Stimulated activated memory B cell treated with anti-CD40 and anti-IgM and Interleukin-4, amounts not matched to agents 10 μg/mL and 1 μg/mL and 100 μg/mL, for 72 hours (primary cell): ENCODE measurements around the gene SLCO2A1.

Source experiments
- ATAC-seq: fragments of 150-1000 bp; cut with Tn5 transposase; 2 replicates; pipeline ENCODE4 v1.10.0; 2021
- H3K27ac Mint-ChIP-seq: one replicate; pipeline ENCODE4 v1.8.0; 2022; ENCODE audit warnings: mild to moderate bottlenecking, mixed read lengths
- H3K27me3 Mint-ChIP-seq: one replicate; pipeline ENCODE4 v1.8.0; 2022; ENCODE audit warnings: mixed read lengths
- H3K36me3 Mint-ChIP-seq: one replicate; pipeline ENCODE4 v1.8.0; 2022; ENCODE audit warnings: mixed read lengths
- H3K4me1 Mint-ChIP-seq: one replicate; pipeline ENCODE4 v1.8.0; 2022; ENCODE audit warnings: mixed read lengths
- H3K4me3 Mint-ChIP-seq: one replicate; pipeline ENCODE4 v1.8.0; 2022; ENCODE audit warnings: mild to moderate bottlenecking, moderate library complexity, mixed read lengths
- H3K9me3 Mint-ChIP-seq: one replicate; pipeline ENCODE4 v1.8.0; 2022; ENCODE audit warnings: mixed read lengths

Gene SLCO2A1

DNA sequence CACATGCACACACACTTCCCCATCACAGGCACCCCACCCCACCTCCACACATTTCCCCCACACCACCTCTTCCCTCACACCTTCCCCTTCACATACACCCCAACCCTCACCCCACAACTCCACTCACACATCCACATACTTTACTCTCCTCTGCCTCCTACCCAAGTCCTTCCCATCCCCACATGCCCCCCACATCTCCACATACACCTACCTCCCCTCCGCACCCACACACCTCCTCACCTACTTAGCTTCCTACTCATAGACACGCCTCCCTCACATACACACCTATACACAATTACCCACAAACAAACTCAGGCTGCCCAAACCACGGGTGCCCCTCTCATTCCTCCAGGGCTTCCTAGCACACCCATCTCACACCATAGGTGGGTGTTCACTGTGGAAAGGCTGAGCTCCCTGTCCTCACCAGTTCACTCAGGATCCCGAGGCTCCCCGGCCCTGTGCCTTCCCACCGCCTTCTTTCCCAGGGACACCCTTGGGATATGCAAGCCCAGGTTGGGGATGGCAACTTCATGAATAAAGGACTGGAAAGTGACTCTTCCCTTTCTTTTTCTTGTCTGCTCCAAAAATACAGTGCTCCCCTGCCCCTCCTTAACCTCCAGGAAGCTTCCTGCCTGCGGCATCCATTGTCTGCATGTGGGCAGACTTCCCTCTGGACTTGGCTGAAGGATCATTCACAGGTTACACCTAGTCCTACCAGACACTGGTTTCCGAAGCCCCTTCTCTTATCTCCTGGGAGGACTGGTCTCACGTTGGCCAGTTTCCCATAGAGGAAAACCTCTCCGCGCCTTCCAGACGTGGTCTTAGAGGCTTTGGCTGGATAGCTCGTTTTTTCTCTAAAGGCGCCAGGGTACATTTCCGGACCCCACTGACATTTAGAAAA, 61.5 kb downstream of the SLCO2A1 start:
- H3K27ac Mint-ChIP-seq = no peak overlapping the region
- H3K27me3 Mint-ChIP-seq = peaks cover 20% of the 10 kb centered on the region
- no peak for ATAC-seq
- H3K4me3 Mint-ChIP-seq = no peak overlapping the region
- H3K36me3 Mint-ChIP-seq = no peaks in the 10 kb centered on the region
- peaks cover 11% of the 10 kb centered on the region for H3K9me3 Mint-ChIP-seq
- no peaks in the 10 kb centered on the region for H3K4me1 Mint-ChIP-seq

- Mint-ChIP-seq H3K4me3 (no peak overlapping the region), H3K9me3 (peaks cover 6% of the 10 kb centered on the region), H3K4me1 (no peaks in the 10 kb centered on the region), H3K36me3 (no peaks in the 10 kb centered on the region), H3K27ac (no peak overlapping the region), H3K27me3 (peaks cover 20% of the 10 kb centered on the region)
- ATAC-seq = no peak
Observed at GRCh38 chr3:133966954-133967353, 62.8 kb downstream of the SLCO2A1 start.

DNA sequence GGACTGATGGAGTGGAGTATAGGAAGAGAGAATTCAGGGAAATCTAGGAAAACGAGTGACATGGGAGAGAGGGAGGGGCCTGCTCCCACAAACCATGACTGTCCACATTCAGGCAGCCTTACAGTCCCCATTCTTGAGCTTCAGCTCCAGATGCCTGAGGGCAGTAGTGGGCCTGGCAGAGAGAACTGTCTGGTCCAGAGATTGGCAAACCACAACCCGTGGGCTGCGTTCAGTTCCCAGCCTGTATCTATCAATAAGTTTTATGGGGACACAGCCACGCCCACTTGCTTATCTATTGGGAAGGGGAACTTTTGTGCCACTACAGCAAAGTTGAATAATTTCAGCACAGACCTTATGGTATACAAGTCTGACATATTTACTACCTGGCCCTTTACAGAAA, 63.8 kb downstream of the SLCO2A1 start:
- ATAC-seq = no peak
- Mint-ChIP-seq H3K27me3 (peaks cover 20% of the 10 kb centered on the region), H3K36me3 (no peaks in the 10 kb centered on the region), H3K27ac (no peak overlapping the region), H3K4me1 (no peaks in the 10 kb centered on the region), H3K9me3 (no peaks in the 10 kb centered on the region), H3K4me3 (no peak overlapping the region)

- peaks cover 3% of the 10 kb centered on the region for H3K9me3 Mint-ChIP-seq
- no peak overlapping the region for H3K27ac Mint-ChIP-seq
- no peak for ATAC-seq
- no peaks in the 10 kb centered on the region for H3K4me1 Mint-ChIP-seq
- peaks cover 20% of the 10 kb centered on the region for H3K27me3 Mint-ChIP-seq
- H3K4me3 Mint-ChIP-seq = no peak overlapping the region
- no peaks in the 10 kb centered on the region for H3K36me3 Mint-ChIP-seq
Observed at GRCh38 chr3:133965013-133965570, 64.6 kb downstream of the SLCO2A1 start.

DNA sequence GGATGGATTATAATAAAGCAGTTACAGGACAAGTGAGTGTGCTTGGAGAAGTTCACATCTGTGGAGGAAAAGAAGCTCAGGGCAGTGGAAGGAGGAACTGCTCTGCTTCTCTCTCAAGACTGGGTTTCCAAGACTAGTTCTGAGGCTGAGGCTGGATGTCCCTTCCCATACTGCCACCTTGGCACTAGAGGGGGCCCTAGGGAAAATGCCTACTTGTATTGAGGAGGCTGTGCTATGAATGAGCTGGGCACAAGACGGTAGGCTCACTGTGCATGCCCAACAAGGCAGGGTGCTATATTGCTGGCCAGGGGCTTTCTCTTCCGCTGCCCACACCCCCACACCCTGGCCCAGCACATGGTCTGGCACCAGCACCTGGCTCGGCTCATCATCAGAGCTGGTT, 65.2 kb downstream of the SLCO2A1 start:
- peaks cover 3% of the 10 kb centered on the region for H3K9me3 Mint-ChIP-seq
- no peak overlapping the region for H3K4me3 Mint-ChIP-seq
- no peak overlapping the region for H3K27ac Mint-ChIP-seq
- no peaks in the 10 kb centered on the region for H3K4me1 Mint-ChIP-seq
- no peak for ATAC-seq
- no peaks in the 10 kb centered on the region for H3K36me3 Mint-ChIP-seq
- H3K27me3 Mint-ChIP-seq = peaks cover 20% of the 10 kb centered on the region

DNA sequence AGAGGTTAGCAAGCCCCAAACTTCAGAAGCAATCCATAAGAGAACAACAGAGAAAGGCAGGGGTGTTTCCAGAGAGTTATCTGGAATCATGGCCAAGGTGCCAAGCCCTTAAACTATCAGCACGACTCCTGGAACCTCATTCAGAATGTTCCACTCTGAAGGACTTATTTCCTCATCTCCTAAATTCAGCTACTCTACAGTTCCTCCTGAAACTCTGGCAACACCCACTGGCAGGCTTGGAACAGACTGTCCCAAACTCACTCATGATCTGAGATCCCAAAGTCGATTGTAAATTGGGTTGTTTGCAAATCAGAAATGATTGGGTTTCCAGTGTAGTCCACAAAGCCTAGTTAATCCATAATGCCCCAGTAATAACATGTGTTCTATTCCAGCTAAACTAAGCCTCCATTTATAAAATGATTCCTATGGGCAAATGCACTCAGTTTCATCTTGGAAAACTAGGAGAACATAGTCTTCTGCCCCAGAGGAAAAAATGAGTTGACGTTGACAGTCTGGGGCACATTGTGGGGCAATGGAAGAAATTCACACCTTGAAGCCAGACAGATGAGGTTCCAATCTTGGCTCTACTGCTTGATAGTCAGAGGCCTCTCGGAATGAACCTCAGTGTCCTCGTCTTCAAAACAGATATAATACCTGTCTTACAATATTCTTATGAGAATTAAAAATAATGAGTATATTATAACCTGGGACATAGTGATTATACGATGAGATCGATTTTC, 65.9 kb downstream of the SLCO2A1 start:
- Mint-ChIP-seq H3K4me3 (no peak overlapping the region), H3K36me3 (no peaks in the 10 kb centered on the region), H3K27ac (no peak overlapping the region), H3K27me3 (peaks cover 19% of the 10 kb centered on the region), H3K9me3 (peaks cover 3% of the 10 kb centered on the region), H3K4me1 (no peaks in the 10 kb centered on the region)
- ATAC-seq = no peak

DNA sequence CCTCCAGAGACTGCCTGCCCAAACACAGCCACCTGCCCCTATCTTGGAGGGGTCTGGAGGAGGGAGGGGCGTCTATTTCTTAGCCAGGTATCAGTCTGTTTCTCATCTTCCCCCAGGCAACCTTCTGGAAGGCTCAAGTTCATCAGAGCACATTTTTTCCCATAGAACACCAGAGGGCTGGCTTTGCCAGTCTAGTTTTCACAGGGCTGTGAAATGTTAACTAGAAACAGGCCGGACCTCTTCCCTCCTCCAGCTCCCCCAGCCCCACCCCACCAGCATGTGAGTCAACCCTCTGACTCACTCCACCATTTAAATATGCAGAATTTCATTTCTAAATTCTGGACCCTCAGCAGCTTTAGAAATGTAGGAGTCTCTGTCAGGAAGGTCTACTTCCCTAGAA, 66.9 kb downstream of the SLCO2A1 start:
- Mint-ChIP-seq H3K9me3 (peaks cover 3% of the 10 kb centered on the region), H3K4me1 (no peaks in the 10 kb centered on the region), H3K4me3 (no peak overlapping the region), H3K27me3 (peaks cover 10% of the 10 kb centered on the region), H3K27ac (no peak overlapping the region), H3K36me3 (no peaks in the 10 kb centered on the region)
- no peak for ATAC-seq

DNA sequence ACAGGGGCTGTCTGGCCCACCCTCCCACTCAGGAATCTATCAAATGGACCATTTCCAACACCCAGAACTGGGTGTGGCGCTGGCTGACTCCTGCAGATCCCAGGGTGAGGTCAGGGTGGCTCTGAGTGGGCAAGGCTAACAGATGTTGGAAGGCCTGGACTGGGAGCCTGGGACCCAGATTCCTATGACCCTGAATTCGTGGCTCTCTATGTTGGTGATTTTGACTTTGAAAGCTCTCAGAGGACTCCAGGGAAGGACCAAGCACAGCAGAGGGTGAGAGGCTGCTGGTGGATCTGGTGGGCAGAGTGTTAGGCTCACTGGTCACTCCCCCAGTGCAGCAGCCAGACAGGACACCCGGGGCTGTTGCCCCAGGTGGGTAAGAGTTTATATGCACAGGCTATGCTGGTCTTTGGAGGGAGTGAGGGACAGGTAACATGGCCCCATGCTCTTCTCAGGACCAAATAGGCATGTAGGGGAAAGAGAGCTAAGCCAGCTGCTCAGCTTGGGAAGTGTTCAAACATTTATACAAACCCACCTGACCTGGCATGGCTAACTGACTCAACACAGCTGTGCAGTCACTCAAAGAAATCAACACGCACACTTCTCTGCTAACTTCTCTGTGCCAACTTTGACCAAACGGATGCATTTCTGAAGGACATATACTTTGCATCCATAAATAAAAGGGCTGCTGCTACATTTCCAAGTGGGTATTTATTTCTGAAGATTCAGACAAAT, 71.5 kb downstream of the SLCO2A1 start:
- Mint-ChIP-seq H3K27ac (no peak overlapping the region), H3K36me3 (no peaks in the 10 kb centered on the region), H3K4me3 (no peak overlapping the region), H3K27me3 (peaks cover 9% of the 10 kb centered on the region), H3K9me3 (peaks cover 3% of the 10 kb centered on the region), H3K4me1 (no peaks in the 10 kb centered on the region)
- ATAC-seq = no peak

- no peak overlapping the region for H3K27ac Mint-ChIP-seq
Observed at GRCh38 chr3:133956982-133957381, 72.7 kb downstream of the SLCO2A1 start.

GRCh38 chr3:133956353-133956752, 73.4 kb downstream of the SLCO2A1 start:
- Mint-ChIP-seq H3K36me3 (no peaks in the 10 kb centered on the region), H3K4me1 (no peaks in the 10 kb centered on the region), H3K9me3 (peaks cover 3% of the 10 kb centered on the region), H3K27ac (no peak overlapping the region), H3K4me3 (no peak overlapping the region), H3K27me3 (peaks cover 9% of the 10 kb centered on the region)
- no peak for ATAC-seq

More at GRCh38 chr3:133956982-133957381, 72.7 kb downstream of the SLCO2A1 start:
- Mint-ChIP-seq H3K36me3 (no peaks in the 10 kb centered on the region), H3K9me3 (peaks cover 3% of the 10 kb centered on the region), H3K4me3 (no peak overlapping the region), H3K4me1 (no peaks in the 10 kb centered on the region), H3K27me3 (peaks cover 9% of the 10 kb centered on the region)
- ATAC-seq = no peak

DNA sequence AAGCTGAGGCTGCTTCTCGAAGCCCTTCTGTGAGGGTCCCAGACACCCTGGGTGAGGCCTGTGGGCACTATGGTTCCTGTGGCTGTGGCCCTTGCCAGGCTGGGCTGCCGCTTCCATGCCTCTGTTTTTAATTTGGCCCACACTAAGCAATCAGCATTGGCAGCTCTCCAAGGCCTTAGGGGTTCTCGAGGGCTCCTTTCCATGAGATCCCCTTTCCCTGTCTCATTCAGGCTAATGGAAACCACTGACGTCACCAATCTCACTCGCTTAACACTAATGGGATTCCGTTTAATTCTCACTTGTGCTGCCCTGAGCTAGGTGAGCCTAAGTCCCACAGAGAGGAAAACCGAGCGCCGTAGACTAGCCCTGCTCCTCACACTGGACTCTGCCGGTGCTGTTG, 73.8 kb downstream of the SLCO2A1 start:
- Mint-ChIP-seq H3K27me3 (peaks cover 9% of the 10 kb centered on the region), H3K4me3 (no peak overlapping the region), H3K36me3 (no peaks in the 10 kb centered on the region), H3K4me1 (no peaks in the 10 kb centered on the region), H3K27ac (no peak overlapping the region), H3K9me3 (peaks cover 3% of the 10 kb centered on the region)
- ATAC-seq = no peak

DNA sequence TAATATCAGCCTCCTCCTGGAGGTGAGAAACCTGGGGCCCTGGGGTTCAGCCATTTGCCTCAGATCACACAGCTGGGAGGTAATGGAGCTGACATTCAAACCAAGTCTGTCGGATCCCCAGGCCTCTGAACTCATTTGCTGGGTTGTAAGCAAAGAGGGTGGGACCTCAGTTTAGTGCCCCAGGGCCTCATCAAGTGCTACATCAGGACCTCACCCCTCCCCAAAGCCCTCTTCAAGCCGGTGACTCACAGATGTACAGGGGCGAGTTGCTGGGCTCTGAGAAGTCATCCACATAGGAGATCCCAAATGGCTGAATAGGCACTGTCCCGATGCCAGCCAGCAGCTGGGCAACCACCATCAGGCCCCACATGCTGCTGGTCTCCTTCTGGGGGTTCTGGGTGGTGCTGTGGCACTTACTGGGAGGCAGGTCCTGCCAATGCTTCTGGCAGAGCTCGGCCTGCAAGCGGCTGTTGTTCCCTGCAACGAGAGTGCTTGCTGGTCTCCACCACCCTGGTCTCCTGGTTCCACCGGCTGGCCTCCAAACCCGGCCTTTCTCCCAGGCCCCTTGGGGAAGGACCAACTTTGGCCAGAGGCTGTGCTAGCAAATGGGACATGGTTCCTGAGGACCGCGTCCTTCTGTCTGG, 74.9 kb downstream of the SLCO2A1 start:
- ATAC-seq = no peak
- Mint-ChIP-seq H3K9me3 (no peaks in the 10 kb centered on the region), H3K27me3 (peaks cover 9% of the 10 kb centered on the region), H3K4me1 (no peaks in the 10 kb centered on the region), H3K27ac (no peak overlapping the region), H3K36me3 (no peaks in the 10 kb centered on the region), H3K4me3 (no peak overlapping the region)

GRCh38 chr3:133953297-133953696, 76.4 kb downstream of the SLCO2A1 start:
- H3K27ac Mint-ChIP-seq = no peak overlapping the region
- H3K27me3 Mint-ChIP-seq = peaks cover 9% of the 10 kb centered on the region
- H3K4me3 Mint-ChIP-seq = no peak overlapping the region
- H3K9me3 Mint-ChIP-seq = no peaks in the 10 kb centered on the region
- no peaks in the 10 kb centered on the region for H3K36me3 Mint-ChIP-seq
- no peaks in the 10 kb centered on the region for H3K4me1 Mint-ChIP-seq
- ATAC-seq = no peak

GRCh38 chr3:133949438-133949837, 80.3 kb downstream of the SLCO2A1 start:
- Mint-ChIP-seq H3K9me3 (no peaks in the 10 kb centered on the region), H3K4me3 (no peak overlapping the region), H3K36me3 (no peaks in the 10 kb centered on the region), H3K27me3 (peaks cover 16% of the 10 kb centered on the region), H3K27ac (no peak overlapping the region), H3K4me1 (no peaks in the 10 kb centered on the region)
- ATAC-seq = no peak

GRCh38 chr3:133948996-133949395, 80.7 kb downstream of the SLCO2A1 start:
- ATAC-seq = no peak
- peaks cover 21% of the 10 kb centered on the region for H3K27me3 Mint-ChIP-seq
- no peak overlapping the region for H3K4me3 Mint-ChIP-seq
- H3K9me3 Mint-ChIP-seq = no peaks in the 10 kb centered on the region
- H3K36me3 Mint-ChIP-seq = no peaks in the 10 kb centered on the region
- H3K4me1 Mint-ChIP-seq = no peaks in the 10 kb centered on the region
- no peak overlapping the region for H3K27ac Mint-ChIP-seq
